Prostate gland (tissue), 2 donors: ENCODE data around the gene CTNNBIP1. TPM values are rescaled to one million over a fixed set of nuclear protein-coding genes. Genes with fewer than 3 reads are reported as not detected.

Source experiments
- DNase-seq: peaks from one replicate; pipeline ENCODE4 v3.0.0-alpha.2; 2019; ENCODE audit warnings: low spot score
- H3K27ac ChIP-seq, 2 donors: fragments of 200-600 bp; sonication (generic); 2 replicates each; pipeline ENCODE4 v1.5.1; 2017 to 2019
- H3K27me3 ChIP-seq: fragments of 200-600 bp; sonication (generic); replicated peaks from 2 replicates; pipeline ENCODE4 v1.5.1; 2019; ENCODE audit not compliant: insufficient read depth
- H3K36me3 ChIP-seq, 2 donors: fragments of 200-600 bp; sonication (generic); 1 replicate in 1 of 2; 2 replicates in 1 of 2; pipeline versions ENCODE4 v1.5.1 to v1.8.1; 2017 to 2019
- H3K4me1 ChIP-seq: fragments of 200-600 bp; sonication (generic); replicated peaks from 2 replicates; pipeline ENCODE4 v1.5.1; 2019
- H3K4me3 ChIP-seq, 2 donors: fragments of 200-600 bp; sonication (generic); 2 replicates each; pipeline ENCODE4 v1.5.1; 2017 to 2019
- H3K9me3 ChIP-seq: fragments of 200-600 bp; sonication (generic); 2 replicates; pipeline ENCODE4 v1.5.1; 2017
- POLR2A ChIP-seq: fragments of 450-650 bp; IDR thresholded peaks from one replicate; pipeline ENCODE4 v1.6.1; 2016; ENCODE audit warnings: antibody characterized with exemption, mild to moderate bottlenecking
- POLR2AphosphoS5 ChIP-seq: sonication (generic); formaldehyde crosslinking; IDR thresholded peaks from one replicate; pipeline ENCODE4 v1.6.1; 2017; ENCODE audit warnings: antibody characterized with exemption
- WGBS: methylation state at CpG from one replicate; pipeline ENCODE4 v1.1.5; 2018; 5-methylcytosine and 5-hydroxymethylcytosine counted together
- intact Hi-C: fragments of 100-400 bp; cut with DNase I; formaldehyde crosslinking; loops from one replicate; pipeline ENCODE4 v1.14.2; 2022
- total RNA-seq, 2 donors: library from RNA; depleted of rRNA; stranded (reverse); fragments of >200 nt; gene quantifications; one replicate each; pipeline ENCODE4 v1.1.0, GENCODE V29; 2016
- TF ChIP-seq, protein P1 (sequence below), 4 experiments: fragments of 200-600 bp in 2 of 4; fragments of 450-650 bp in 2 of 4; sonication (generic) in 2 of 4; IDR thresholded peaks; 1 replicate in 3 of 4; 2 replicates in 1 of 4; pipeline ENCODE4 v1.5.1; 2016 to 2019; ENCODE audit warnings: antibody characterized with exemption in 4 of 4, mild to moderate bottlenecking in 2 of 4, moderate library complexity in 2 of 4

The CTNNBIP1 gene
- total RNA-seq, 2 donors from 2014 or later: 56.9 to 101 TPM

GRCh38 chr1:9822490-9822889 is 87.6 kb downstream of the CTNNBIP1 start:
- TF ChIP-seq POLR2A: no peak
- peak; percentile 27 for TF ChIP-seq POLR2AphosphoS5
- TF ChIP-seq, protein P1, sequence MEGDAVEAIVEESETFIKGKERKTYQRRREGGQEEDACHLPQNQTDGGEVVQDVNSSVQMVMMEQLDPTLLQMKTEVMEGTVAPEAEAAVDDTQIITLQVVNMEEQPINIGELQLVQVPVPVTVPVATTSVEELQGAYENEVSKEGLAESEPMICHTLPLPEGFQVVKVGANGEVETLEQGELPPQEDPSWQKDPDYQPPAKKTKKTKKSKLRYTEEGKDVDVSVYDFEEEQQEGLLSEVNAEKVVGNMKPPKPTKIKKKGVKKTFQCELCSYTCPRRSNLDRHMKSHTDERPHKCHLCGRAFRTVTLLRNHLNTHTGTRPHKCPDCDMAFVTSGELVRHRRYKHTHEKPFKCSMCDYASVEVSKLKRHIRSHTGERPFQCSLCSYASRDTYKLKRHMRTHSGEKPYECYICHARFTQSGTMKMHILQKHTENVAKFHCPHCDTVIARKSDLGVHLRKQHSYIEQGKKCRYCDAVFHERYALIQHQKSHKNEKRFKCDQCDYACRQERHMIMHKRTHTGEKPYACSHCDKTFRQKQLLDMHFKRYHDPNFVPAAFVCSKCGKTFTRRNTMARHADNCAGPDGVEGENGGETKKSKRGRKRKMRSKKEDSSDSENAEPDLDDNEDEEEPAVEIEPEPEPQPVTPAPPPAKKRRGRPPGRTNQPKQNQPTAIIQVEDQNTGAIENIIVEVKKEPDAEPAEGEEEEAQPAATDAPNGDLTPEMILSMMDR (IDR thresholded peaks at IDR 0.05): peak in 1 of 4 experiments; percentile 4
- intact Hi-C loops: no loop called here

GRCh38 chr1:9821710-9822109 is 88.4 kb downstream of the CTNNBIP1 start:
- intact Hi-C loops: no loop called here
- WGBS: 61% methylated on average over 4 of the region's 4 CpGs
- peak overlapping the region in 1 of 2 donors; percentile 74 for H3K27ac ChIP-seq
- peaks cover 7% of the 10 kb centered on the region for H3K4me1 ChIP-seq
- no peak for TF ChIP-seq POLR2A
- no peak for TF ChIP-seq POLR2AphosphoS5
- TF ChIP-seq, protein P1 (IDR thresholded peaks at IDR 0.05): no peak
- no peaks in the 10 kb centered on the region for H3K36me3 ChIP-seq
- H3K4me3 ChIP-seq: no peak overlapping the region
- H3K27me3 ChIP-seq: no peaks in the 10 kb centered on the region
- no peak for DNase-seq
- H3K9me3 ChIP-seq: no peaks in the 10 kb centered on the region

More at GRCh38 chr1:9822490-9822889, 87.6 kb downstream of the CTNNBIP1 start:
- H3K9me3 ChIP-seq: no peaks in the 10 kb centered on the region
- H3K4me3 ChIP-seq: peak overlapping the region; percentile 74 to 90
- H3K27me3 ChIP-seq: no peaks in the 10 kb centered on the region
- WGBS: 2% methylated on average over 8 of the region's 8 CpGs
- no peak for DNase-seq
- H3K36me3 ChIP-seq: no peaks in the 10 kb centered on the region
- H3K4me1 ChIP-seq: peaks cover 7% of the 10 kb centered on the region
- H3K27ac ChIP-seq: peak overlapping the region; percentile 74 to 94

DNA sequence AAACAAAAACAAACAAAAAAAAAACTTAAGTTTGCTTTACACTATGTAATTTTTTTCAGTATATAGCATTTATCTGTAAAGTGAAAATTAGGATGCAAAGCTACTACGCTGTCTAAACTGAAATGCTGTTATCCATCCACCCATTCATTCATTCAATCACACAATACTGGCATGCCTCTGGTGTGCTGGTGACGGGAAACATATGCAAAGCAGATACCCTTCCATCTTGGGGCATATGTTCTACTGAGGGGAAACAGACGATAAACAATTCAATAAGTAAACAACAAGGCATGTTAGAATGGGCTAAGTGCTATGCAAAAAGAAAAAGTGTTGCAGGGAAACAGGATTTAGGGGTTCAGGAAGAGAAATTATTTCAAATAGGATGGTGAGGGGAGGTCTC is 89.5 kb downstream of the CTNNBIP1 start:
- H3K4me3 ChIP-seq: no peak overlapping the region
- intact Hi-C loops: no loop called here
- WGBS: 77% methylated on average over 3 of the region's 3 CpGs
- no peaks in the 10 kb centered on the region for H3K9me3 ChIP-seq
- no peaks in the 10 kb centered on the region for H3K36me3 ChIP-seq
- no peak for TF ChIP-seq POLR2AphosphoS5
- TF ChIP-seq, protein P1 (IDR thresholded peaks at IDR 0.05): no peak
- TF ChIP-seq POLR2A: no peak
- DNase-seq: no peak
- H3K27me3 ChIP-seq: no peaks in the 10 kb centered on the region
- H3K4me1 ChIP-seq: peaks cover 7% of the 10 kb centered on the region
- no peak overlapping the region for H3K27ac ChIP-seq

DNA sequence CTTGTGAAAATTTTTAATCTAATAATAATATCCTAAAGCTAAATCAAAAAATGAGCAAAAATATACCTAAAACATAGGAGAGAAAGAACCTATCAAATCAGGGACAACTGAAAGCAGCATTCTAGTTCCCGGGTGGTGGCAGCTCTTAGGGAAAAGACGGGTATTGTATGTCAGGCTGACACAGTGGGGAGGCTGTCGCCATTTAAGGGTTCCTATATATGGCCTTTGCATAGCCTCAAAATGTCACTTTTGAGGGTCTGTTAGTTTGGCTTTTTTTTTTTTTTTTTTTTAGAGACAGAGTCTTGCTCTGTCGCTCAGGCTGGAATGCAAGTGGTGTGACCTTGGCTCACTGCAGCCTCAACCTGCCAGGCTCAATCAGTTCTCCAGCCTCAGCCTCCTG is 92.3 kb downstream of the CTNNBIP1 start:
- no peak overlapping the region for H3K4me3 ChIP-seq
- no peaks in the 10 kb centered on the region for H3K4me1 ChIP-seq
- TF ChIP-seq, protein P1 (IDR thresholded peaks at IDR 0.05): no peak
- TF ChIP-seq POLR2AphosphoS5 (no peak), POLR2A (no peak)
- no peaks in the 10 kb centered on the region for H3K9me3 ChIP-seq
- WGBS: 64% methylated on average over 4 of the region's 4 CpGs
- H3K27ac ChIP-seq: no peak overlapping the region
- intact Hi-C loops: no loop called here
- no peaks in the 10 kb centered on the region for H3K36me3 ChIP-seq
- H3K27me3 ChIP-seq: no peaks in the 10 kb centered on the region
- DNase-seq: no peak

DNA sequence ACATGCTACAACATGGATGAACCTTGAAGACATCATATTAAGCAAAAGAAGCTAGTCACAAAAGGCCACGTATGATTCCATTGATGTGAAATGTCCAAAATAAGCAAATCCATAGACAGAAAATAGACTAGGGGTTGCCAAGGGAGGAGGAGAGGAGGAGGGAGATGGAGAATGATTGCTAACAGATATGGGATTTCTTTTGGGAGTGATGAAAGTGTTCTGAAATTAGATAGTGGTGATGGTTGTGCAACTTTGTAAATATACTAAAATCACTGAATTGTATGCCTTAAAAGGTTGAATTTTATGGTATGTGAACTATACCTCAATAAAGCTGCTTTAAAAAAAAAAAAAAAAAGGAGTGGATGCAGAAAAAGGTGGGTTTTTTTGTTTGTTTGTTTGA is 93.9 kb downstream of the CTNNBIP1 start:
- WGBS: 31% methylated on average over 1 of the region's 1 CpG
- H3K27ac ChIP-seq: no peak overlapping the region
- no peak overlapping the region for H3K4me3 ChIP-seq
- H3K4me1 ChIP-seq: no peaks in the 10 kb centered on the region
- H3K9me3 ChIP-seq: no peaks in the 10 kb centered on the region
- no peaks in the 10 kb centered on the region for H3K27me3 ChIP-seq
- H3K36me3 ChIP-seq: no peaks in the 10 kb centered on the region
- TF ChIP-seq POLR2A: no peak
- no peak for TF ChIP-seq POLR2AphosphoS5
- TF ChIP-seq, protein P1 (IDR thresholded peaks at IDR 0.05): no peak
- intact Hi-C loops: no loop called here
- no peak for DNase-seq
